ENCODE data around the gene CYSRT1. TPM values are rescaled to one million over a fixed set of nuclear protein-coding genes. Genes with fewer than 3 reads are reported as not detected.

The CYSRT1 gene
- total RNA-seq, 1 donor from 2014 or later, result 0.17 TPM

GRCh38 chr9:137187386-137187785, 37.6 kb upstream of the CYSRT1 start:
- no peak for DNase-seq (ENCODE audit: low read depth)
- peak overlapping the region; percentile 97 for H3K4me3 ChIP-seq (ENCODE audit: low read depth, low read length)
- no peak for TF ChIP-seq CTCF (conservative IDR thresholded peaks at IDR 0.05; ENCODE audit: low read depth, low read length)

GRCh38 chr9:137188086-137188489, 36.9 kb upstream of the CYSRT1 start:
- no peak for DNase-seq (ENCODE audit: low read depth)
- TF ChIP-seq CTCF (conservative IDR thresholded peaks at IDR 0.05; ENCODE audit: low read depth, low read length), result no peak
- H3K4me3 ChIP-seq (ENCODE audit: low read depth, low read length), result peak overlapping the region; percentile 97

GRCh38 chr9:137188490-137189296, 36.3 kb upstream of the CYSRT1 start, which contains the start of the genes ANAPC2 and SSNA1:
Gene ANAPC2, minus strand, starts transcription at chr9:137188560. Its CDS starts 28 bp downstream, at chr9:137188532.
Gene SSNA1, plus strand, starts transcription at chr9:137188676. Its CDS starts 51 bp downstream, at chr9:137188727.
- peak; percentile 54 for DNase-seq (ENCODE audit: low read depth)
- TF ChIP-seq CTCF (conservative IDR thresholded peaks at IDR 0.05; ENCODE audit: low read depth, low read length), result peak; percentile 56
- H3K4me3 ChIP-seq (ENCODE audit: low read depth, low read length), result peak within 1 kb of the TSS; percentile 97

GRCh38 chr9:137189297-137190295, 35.4 kb upstream of the CYSRT1 start:
- H3K4me3 ChIP-seq (ENCODE audit: low read depth, low read length), result peak overlapping the region; percentile 97
- no peak for DNase-seq (ENCODE audit: low read depth)
- TF ChIP-seq CTCF (conservative IDR thresholded peaks at IDR 0.05; ENCODE audit: low read depth, low read length), result no peak

- DNase-seq (ENCODE audit: low read depth), result no peak
- peak; percentile 12 for TF ChIP-seq CTCF (conservative IDR thresholded peaks at IDR 0.05; ENCODE audit: low read depth, low read length)
Measured at GRCh38 chr9:137190315-137190856, 34.6 kb upstream of the CYSRT1 start.

GRCh38 chr9:137191245-137191644, 33.7 kb upstream of the CYSRT1 start:
- TF ChIP-seq CTCF (conservative IDR thresholded peaks at IDR 0.05; ENCODE audit: low read depth, low read length), result no peak
- DNase-seq (ENCODE audit: low read depth), result no peak
- no peak overlapping the region for H3K4me3 ChIP-seq (ENCODE audit: low read depth, low read length)

More at GRCh38 chr9:137190315-137190856, 34.6 kb upstream of the CYSRT1 start:
- no peak overlapping the region for H3K4me3 ChIP-seq (ENCODE audit: low read depth, low read length)
